HG02852 (cell line): Measurements from ENCODE around the gene M1AP.
A peak's percentile ranks its signal among the peaks of the same experiment; 100 is the strongest.
"Not testable (repeated sequence)": the region's sequence is repeated elsewhere in the genome, so short reads cannot be mapped to it uniquely, and the experiment has no call there.

Source experiments
- ATAC-seq: cut with Tn5 transposase; IDR thresholded peaks from one replicate; pipeline ENCODE4 v1.9.1; 2021; ENCODE audit warnings: mild to moderate bottlenecking, moderate library complexity; ENCODE audit not compliant: unreplicated experiment

The M1AP gene

DNA sequence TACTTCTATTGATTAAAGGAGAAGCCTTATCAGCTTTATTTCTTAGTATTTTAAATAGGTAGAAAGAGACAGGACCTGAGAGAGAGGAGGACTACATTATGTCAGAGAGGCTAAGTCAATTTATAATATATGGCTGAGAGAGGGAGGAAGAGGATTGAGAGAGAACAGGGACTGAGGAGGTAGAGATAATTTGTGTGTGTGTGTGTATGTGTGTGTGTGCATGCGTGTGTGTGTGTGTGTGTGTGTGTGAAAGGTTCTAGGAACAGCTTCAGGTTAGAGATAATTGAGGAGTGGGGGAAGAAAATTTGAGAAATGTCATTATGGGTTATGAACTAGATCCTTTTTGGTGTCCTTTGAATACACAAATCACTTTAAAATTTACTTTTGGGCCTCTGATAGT lies 78.4 kb downstream of the M1AP start:
- ATAC-seq = no peak

GRCh38 chr2:74567881-74568280 lies 80.2 kb downstream of the M1AP start:
- no peak for ATAC-seq

DNA sequence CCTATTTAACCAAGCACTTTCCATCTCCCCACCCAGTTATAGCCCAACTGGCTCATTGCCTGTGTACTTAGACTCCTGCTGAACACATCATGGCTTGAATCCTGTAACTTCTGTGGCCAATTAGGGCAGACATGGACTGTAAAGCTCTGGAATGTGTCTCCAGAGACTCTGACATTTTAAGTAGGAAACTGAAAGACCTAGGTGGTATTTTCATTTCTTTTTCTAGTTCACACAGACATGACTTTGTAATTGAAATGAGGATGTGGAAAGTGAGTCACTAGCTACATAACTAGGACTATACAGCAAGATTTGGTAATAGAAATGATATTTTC lies 81.4 kb downstream of the M1AP start:
- ATAC-seq = no peak

DNA sequence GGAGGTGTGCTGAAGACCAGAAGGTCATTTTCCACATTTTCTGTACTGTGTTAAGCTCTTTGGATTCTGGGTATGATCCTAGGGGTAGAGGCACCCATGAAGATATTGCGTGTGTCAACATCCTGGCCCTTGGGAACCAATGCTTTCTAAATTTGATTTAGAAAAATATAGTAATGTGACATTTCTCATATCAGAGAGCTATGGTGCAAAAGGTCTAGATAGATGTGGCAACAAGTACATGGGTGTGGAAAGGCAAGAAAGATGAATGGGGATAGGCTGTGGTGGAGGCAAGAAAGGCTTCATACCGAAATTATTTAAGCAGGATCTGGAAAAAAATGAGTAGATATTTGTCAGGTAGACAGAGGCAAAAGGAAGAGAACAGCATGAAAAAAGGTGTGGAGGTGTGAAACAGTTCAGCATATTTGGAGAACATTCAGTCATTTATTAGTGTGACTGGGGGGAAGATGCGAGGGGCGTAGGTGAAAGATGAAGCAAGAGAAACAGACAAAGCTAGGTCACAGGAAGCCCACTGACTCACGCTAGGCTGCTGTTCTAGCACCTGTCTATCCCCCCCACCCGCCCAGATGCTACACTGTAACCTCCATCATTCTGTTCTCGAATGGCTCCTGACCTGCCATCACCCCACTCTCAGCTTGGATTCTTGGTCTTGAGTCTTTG lies 81.9 kb downstream of the M1AP start:
- no peak for ATAC-seq

DNA sequence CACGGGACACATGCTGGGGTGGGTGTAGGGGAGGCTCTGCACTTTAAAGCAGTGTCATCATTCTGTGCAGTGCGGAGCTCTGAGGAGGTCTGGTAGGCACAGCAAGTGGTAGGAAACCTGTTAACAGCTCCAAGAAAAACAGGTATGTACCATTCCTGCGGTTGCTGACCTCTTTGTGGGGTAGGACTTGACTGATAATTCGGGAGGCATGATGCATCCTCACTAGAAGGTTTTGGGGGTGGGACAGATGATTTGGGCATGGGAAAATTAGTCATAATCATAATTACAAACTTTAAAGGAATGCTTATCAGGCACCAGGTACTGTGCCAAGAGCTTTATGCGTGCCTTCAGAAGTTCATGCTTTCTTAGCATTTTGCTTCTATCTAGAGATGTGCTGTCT lies 83.9 kb downstream of the M1AP start:
- no peak for ATAC-seq

DNA sequence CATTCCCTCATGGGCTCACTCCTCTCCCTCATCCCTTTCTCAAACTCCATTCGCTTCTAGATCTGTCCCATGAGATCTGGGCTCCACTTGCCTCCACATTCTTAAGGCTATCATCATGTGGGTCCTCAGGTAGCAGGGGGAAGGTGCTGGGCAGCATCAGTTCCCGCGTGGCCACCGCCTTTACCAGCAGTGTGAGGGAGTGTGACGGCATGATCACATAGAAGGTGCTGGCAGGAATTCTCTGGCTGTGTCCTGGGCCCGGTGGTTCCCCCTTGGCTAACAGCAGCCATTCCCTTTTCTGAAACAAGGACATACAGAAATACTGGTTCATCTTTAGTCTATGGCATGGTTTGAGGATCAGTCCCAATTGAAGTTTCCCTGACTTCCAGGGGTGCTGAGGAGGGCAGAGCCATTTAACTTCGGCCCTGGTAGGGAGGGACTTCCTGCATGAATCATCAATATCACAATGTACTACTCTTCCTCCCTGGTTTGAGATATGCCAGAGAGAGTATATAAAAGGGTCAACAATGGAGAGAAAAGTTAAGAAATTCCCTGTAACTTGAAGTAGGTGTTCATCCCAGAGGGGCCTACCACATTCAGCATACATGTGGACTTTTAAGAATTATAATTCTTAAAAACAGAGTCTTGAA lies 85.9 kb downstream of the M1AP start:
- ATAC-seq = no peak

- ATAC-seq = not testable (repeated sequence)
Observed at GRCh38 chr2:74561022-74561421, 87.1 kb downstream of the M1AP start.

DNA sequence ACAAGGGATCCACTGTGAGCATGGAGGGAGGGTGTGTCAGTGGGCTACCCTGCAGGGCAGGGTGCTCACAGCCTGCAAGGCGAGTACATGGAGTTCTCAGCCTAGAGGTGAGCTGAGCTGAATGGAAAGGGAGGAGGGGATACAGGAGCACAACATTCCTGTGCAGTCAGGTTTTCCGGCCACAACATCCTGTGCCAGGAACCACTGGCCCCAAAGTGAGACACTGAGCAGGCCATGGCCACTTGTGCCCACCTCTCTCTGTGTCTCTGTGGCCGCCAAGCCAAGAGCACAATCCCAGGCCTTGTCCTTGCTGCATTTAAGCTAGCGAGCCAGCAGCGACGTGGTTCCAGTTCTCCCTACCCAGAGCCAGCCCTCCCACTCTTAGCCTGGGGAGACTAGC lies 87.5 kb downstream of the M1AP start:
- ATAC-seq = no peak

GRCh38 chr2:74559912-74560311 lies 88.2 kb downstream of the M1AP start:
- ATAC-seq = no peak

DNA sequence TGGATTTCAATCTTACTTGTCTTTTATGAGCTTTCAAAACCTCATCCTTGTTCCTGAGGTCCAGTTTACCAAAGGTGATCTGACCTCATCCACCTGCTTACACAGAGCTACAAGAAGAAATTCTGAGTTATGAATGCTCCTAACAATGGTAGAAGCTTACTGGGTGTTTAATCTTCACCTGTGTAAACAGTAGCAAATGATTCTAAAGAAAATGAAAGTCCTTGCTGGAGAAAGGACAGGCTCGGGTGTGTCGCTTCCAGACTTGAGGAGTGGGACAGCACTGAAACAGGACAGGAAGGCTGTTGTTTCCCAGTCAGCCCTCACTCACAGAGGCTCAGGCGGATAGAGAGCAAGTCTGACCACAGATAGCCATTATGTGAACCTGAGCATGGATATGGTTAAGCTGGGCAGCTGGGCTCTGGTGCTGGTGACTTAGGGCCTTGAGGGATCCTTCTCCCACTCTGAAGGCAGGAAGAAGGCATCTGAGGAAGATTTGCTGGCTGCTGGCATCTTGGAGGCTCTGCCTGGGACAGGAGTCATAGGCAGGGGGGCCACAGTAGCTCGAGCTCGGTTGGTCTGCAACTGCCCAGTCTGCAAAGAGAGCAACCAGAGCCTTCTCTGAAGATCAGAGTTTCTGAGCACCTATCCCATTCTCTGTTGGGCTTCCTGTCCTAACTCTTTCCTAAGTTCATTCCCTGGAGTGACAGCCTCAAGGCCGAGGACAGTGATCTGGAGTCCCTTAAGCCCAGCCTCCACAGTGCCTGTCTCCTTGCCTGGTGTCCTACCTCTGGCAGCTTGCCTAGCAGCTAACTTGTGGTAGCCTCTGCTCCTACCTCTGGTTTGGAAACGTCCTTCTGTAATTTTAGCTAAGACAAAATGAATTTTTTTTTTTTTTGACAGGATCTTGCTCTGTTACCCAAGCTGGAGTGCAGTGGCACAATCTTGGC lies 89.6 kb downstream of the M1AP start:
- ATAC-seq = no peak

DNA sequence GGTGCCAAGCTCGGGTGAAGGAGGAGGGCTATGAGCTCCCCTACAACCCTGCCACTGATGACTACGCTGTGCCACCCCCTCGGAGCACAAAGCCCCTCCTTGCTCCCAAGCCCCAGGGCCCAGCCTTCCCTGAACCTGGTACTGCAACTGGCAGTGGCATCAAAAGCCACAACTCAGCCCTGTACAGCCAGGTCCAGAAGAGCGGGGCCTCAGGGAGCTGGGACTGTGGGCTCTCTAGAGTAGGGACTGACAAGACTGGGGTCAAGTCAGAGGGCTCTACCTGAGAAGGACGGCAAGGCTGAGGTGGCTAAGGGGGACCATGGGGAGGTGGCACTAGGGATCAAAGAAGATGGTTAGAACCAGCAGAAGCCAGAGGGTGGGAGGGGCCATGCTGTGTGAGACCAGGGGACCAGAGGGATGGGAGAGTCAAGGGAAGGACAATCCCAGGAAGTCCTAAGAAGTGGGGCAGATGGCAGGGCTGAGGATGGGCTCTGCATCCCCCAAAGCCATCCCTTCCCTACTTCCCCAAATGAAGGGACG lies 91.2 kb downstream of the M1AP start:
- ATAC-seq = no peak

GRCh38 chr2:74556159-74556558 lies 92.0 kb downstream of the M1AP start:
- ATAC-seq = no peak

- ATAC-seq = no peak
Observed at GRCh38 chr2:74555610-74556103, 92.5 kb downstream of the M1AP start.

DNA sequence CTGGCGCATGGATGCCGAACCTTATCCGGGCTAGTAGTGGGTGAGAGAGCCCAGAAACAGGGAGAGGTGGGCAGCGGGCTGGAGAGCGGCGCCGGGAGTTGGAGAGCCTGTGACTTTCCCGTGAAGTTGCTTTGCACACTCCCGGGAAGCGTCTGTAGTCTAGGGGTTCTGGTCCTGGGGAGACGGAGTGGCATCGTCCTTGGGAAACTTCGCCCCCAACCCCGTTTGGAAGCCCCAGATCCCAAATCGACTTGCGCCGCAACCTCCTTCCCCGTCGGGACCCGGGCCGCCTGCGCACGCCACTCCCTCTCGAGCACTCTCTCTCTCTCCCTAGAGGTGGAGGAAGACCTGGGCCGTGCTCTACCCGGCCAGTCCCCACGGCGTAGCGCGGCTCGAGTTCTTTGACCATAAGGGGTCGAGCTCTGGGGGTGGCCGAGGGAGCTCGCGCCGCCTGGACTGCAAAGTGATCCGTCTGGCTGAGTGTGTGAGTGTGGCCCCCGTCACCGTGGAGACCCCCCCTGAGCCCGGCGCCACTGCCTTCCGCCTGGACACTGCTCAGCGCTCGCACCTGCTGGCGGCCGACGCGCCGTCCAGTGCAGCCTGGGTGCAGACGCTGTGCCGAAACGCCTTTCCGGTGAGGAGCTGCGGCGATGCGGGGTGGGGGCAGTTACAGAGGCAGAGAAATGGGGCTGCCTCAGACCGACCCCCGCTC lies 93.2 kb downstream of the M1AP start:
- ATAC-seq = peak; percentile 42

DNA sequence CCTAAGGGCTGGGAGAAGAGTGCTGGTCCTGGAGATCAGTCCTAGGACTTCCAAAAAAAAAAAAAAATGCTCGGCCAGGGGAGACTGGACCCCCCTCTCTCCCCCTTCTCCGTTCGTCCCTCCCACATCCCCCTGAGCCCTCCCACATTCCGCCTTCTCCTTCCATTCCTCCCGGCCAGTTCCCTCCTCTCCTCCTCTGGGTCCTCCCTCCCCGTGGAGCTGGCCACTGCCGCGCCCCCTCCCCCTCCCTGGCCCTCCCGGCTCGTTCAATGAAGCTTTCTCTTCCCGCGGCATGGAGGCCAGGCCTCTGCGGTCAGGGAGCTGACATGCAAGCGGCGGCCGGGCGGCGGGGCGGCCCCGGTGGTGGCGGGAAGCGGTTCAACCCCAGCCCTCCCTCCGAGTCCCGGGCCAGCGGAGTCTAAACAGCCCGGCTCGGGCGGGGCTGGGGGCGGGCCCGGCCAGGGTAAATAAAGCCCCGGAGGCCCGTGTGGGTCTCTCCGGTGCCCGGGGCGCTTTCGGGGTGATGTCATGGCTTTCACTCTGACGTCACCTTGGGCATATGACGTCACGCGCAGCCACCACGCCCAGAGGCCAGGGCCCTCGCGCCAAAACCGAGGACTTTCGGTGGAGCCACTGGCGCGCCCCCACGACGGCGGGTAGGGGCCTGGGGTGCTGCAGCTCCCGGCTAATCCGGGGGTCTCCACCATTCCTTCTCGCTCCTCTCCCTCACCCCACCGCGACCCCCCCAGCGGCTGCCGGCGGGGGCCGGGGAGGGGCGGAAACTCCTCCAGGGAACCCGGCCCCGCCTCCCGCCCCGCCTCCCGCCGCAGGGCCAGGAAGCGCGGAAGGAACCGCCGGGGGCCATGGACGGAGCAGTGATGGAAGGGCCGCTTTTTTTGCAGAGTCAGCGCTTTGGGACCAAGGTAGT lies 94.0 kb downstream of the M1AP start, which contains the start of the genes DOK1 and LOXL3:
DOK1 (plus strand) TSS at position 829 of the 928 bp plus-strand sequence; CDS start at position 864, 35 bp downstream.
LOXL3 (minus strand) TSS at position 51 of the 928 bp plus-strand sequence. CDS start 1,308 bp downstream, outside the sequence.
- ATAC-seq = peak; percentile 54

DNA sequence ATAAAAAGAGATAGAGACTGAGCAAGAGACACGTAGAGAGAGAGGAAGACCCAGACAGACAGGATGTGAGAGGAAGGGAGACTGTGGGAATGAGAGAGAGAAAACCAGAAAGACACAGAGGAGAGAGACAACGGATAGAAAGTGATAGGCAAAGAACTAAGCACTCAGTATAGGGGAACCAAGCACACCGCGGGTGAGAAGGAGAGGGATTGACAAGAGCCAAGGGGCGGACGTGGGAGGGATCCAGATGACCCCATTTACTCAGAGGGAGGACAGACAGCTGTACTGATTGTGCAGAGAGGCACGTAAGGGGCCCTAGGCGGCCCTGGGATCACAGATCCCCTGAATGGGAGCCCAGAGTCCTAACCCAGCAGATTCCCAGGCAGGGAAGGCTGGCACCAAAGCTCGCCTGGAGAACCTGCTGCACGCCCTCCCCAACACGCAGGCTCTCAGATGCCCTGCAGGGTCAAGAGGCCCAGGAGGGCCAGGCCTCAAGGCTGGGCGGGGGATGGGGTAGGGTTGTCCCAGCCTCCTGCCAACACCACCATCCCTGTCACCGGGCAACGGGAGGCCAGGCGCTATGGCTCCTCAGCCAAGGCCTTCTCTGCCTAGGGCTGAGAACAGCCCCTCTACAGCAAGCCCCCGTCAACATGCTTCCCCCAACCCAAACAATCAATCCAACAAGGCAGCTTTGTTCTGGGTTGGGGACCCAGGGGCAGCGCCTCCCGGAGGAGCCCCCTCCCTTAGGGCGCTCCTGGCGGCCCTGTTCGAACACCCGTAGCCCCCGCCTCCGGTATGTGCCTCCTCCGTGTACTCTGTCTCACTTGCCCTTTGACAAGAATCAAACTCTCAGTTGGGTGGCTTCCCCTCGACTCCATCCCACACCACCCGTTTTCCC lies 95.0 kb downstream of the M1AP start:
- ATAC-seq = no peak

DNA sequence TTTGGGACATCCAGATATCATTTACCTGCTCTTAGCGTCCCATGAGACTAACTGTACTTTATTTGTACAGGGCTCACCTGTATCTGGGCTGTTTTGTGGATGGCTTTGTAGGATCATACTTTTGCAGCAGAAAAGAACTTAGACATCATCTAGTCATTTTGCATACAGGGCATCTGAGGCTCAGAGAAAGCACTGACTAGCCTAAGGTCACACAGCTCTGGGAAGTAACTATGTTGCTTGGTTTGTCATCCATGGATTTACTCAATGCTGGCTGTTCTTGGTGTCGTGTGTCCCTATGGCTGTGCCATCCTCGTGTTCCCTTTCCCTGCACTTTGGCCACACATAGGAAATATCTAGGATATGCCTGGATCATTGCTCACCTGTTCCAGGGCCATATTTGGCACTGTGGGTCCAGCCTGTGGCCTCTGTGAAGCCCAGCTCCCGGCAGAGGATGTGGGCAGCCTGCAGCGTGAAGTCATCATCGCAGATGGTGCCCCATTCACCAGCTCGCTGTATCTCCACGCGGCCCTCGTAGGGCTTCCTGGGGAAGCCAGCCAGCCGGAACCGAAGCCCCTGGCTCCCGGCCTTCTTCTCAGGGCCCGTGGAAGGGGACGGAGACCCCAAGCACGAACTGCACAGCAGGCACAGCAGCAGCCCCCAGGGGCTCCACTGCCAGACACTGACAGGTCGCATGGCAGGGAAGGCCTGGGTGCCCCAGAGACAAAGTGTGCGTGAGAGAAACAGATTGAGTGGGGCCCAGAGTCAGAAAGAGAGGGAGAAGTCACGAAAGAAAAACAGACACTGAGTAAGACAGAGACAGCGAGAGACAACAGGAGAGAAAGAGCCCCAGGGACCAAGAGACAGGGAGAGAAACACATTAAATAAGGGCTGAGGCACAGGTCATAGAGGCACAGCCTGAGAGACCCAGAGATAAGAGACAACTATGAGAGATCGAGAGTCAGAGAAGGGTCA lies 95.9 kb downstream of the M1AP start:
- ATAC-seq = no peak
